Trophoblast cell (in vitro differentiated cells and primary cell): Measurements from ENCODE around the gene PATL2.
A peak's percentile ranks its signal among the peaks of the same experiment; 100 is the strongest.
"Not testable (repeated sequence)": the region's sequence is repeated elsewhere in the genome, so short reads cannot be mapped to it uniquely, and the experiment has no call there.

Experiments
- DNase-seq, 2 donors: peaks; one replicate each; pipeline ENCODE4 v3.0.0-alpha.2; 2016
- H2AFZ ChIP-seq: 2 replicates; pipeline ENCODE4 v1.6.1; 2013; ENCODE audit warnings: low read length, moderate library complexity, mild to moderate bottlenecking; ENCODE audit not compliant: insufficient read depth, poor library complexity
- H2AK5ac ChIP-seq: 2 replicates; pipeline ENCODE4 v1.6.1; 2013; ENCODE audit warnings: mild to moderate bottlenecking, low read length
- H2BK120ac ChIP-seq: 2 replicates; pipeline ENCODE4 v1.6.1; 2013; ENCODE audit warnings: low read length, mild to moderate bottlenecking, moderate library complexity; ENCODE audit not compliant: insufficient read depth, poor library complexity
- H2BK12ac ChIP-seq: 2 replicates; pipeline ENCODE4 v1.6.1; 2013; ENCODE audit warnings: mild to moderate bottlenecking, low read length, moderate library complexity
- H2BK5ac ChIP-seq: 2 replicates; pipeline ENCODE4 v1.6.1; 2013; ENCODE audit warnings: low read length, low read depth, moderate library complexity, mild to moderate bottlenecking; ENCODE audit not compliant: poor library complexity
- H3K14ac ChIP-seq: 2 replicates; pipeline ENCODE4 v1.6.1; 2013; ENCODE audit warnings: mild to moderate bottlenecking, low read length
- H3K18ac ChIP-seq: 2 replicates; pipeline ENCODE4 v1.6.1; 2013; ENCODE audit warnings: mild to moderate bottlenecking, low read length
- H3K23ac ChIP-seq: 2 replicates; pipeline ENCODE4 v1.6.1; 2013; ENCODE audit warnings: low read length
- H3K27ac ChIP-seq: 2 replicates; pipeline ENCODE4 v1.5.1; 2013; ENCODE audit warnings: low read depth, mild to moderate bottlenecking, inconsistent platforms, low read length, moderate library complexity
- H3K27me3 ChIP-seq: 2 replicates; pipeline ENCODE4 v1.6.1; 2013; ENCODE audit warnings: inconsistent platforms, mild to moderate bottlenecking, low read length, moderate library complexity; ENCODE audit not compliant: insufficient read depth
- H3K36me3 ChIP-seq, 2 experiments: 1 replicate in 1 of 2; 2 replicates in 1 of 2; pipeline ENCODE4 v1.6.1; 2013; ENCODE audit warnings: low read length in 2 of 2, mild to moderate bottlenecking in 2 of 2, moderate library complexity in 1 of 2; ENCODE audit not compliant: insufficient read depth in 2 of 2, control insufficient read depth in 1 of 2
- H3K4ac ChIP-seq: 2 replicates; pipeline ENCODE4 v1.6.1; 2013; ENCODE audit warnings: low read depth, mild to moderate bottlenecking, low read length, moderate library complexity
- H3K4me1 ChIP-seq, 2 experiments: 1 replicate in 1 of 2; 2 replicates in 1 of 2; pipeline ENCODE4 v1.6.1; 2013; ENCODE audit warnings: low read length in 2 of 2, mild to moderate bottlenecking in 2 of 2, moderate library complexity in 1 of 2; ENCODE audit not compliant: insufficient read depth in 2 of 2, control insufficient read depth in 1 of 2
- H3K4me2 ChIP-seq: 2 replicates; pipeline ENCODE4 v1.6.1; 2013; ENCODE audit warnings: inconsistent platforms, mild to moderate bottlenecking, low read length, moderate library complexity
- H3K4me3 ChIP-seq: 2 replicates; pipeline ENCODE4 v1.5.1; 2013; ENCODE audit warnings: mild to moderate bottlenecking, low read depth, low read length, inconsistent platforms
- H3K79me1 ChIP-seq: one replicate; pipeline ENCODE4 v1.6.1; 2013; ENCODE audit warnings: low read length
- H3K79me2 ChIP-seq: 2 replicates; pipeline ENCODE4 v1.6.1; 2013; ENCODE audit warnings: low read length, mild to moderate bottlenecking; ENCODE audit not compliant: control insufficient read depth, insufficient read depth, poor library complexity
- H3K9ac ChIP-seq: 2 replicates; pipeline ENCODE4 v1.6.1; 2013; ENCODE audit warnings: mild to moderate bottlenecking, low read length
- H3K9me3 ChIP-seq: 2 replicates; pipeline ENCODE4 v1.6.1; 2013; ENCODE audit warnings: low read depth, mild to moderate bottlenecking, control low read depth, inconsistent platforms, low read length; ENCODE audit not compliant: insufficient read depth
- H4K12ac ChIP-seq: 2 replicates; pipeline ENCODE4 v1.6.1; 2013; ENCODE audit warnings: low read depth, mild to moderate bottlenecking, low read length, moderate library complexity
- H4K8ac ChIP-seq: 2 replicates; pipeline ENCODE4 v1.6.1; 2013; ENCODE audit warnings: low read depth, mild to moderate bottlenecking, low read length, moderate library complexity
- H4K91ac ChIP-seq: one replicate; pipeline ENCODE4 v1.6.1; 2013; ENCODE audit warnings: low read depth, mild to moderate bottlenecking, low read length, moderate library complexity
- WGBS: extraction: QIAGEN DNeasy Blood & Tissue Kit; methylation state at CpG from one replicate; pipeline ENCODE4 v1.1.7; 2013; ENCODE audit warnings: missing lambda C conversion rate; ENCODE audit not compliant: insufficient read length, insufficient coverage; ENCODE audit errors: extremely low coverage; 5-methylcytosine and 5-hydroxymethylcytosine counted together

PATL2 gene

GRCh38 chr15:44729408-44730127, 18.4 kb upstream of the PATL2 start:
- no peaks in the 10 kb centered on the region for H3K27me3 ChIP-seq
- H3K18ac ChIP-seq = peak overlapping the region; percentile 68
- H3K4me3 ChIP-seq = peak overlapping the region; percentile 83
- H3K9me3 ChIP-seq = no peaks in the 10 kb centered on the region
- H3K27ac ChIP-seq = peak overlapping the region; percentile 18
- H2AFZ ChIP-seq = peak overlapping the region; percentile 86
- no peak overlapping the region for H3K23ac ChIP-seq
- H3K9ac ChIP-seq = peak overlapping the region; percentile 70
- H4K12ac ChIP-seq = peak overlapping the region; percentile 75
- H3K4me2 ChIP-seq = peak overlapping the region; percentile 85
- peak overlapping the region; percentile 29 for H2BK120ac ChIP-seq
- peak overlapping the region; percentile 92 for H4K8ac ChIP-seq
- H3K79me2 ChIP-seq = peaks cover 5% of the 10 kb centered on the region
- H3K79me1 ChIP-seq = peaks cover 11% of the 10 kb centered on the region
- H3K36me3 ChIP-seq = no peaks in the 10 kb centered on the region
- peak overlapping the region; percentile 82 for H3K14ac ChIP-seq
- H2BK5ac ChIP-seq = peak overlapping the region; percentile 44
- WGBS = no CpG with 5 or more reads among the region's 21 CpGs
- H3K4ac ChIP-seq = peak overlapping the region; percentile 61
- peak overlapping the region; percentile 52 for H2BK12ac ChIP-seq
- DNase-seq = no peak
- H4K91ac ChIP-seq = peak overlapping the region; percentile 76
- H3K4me1 ChIP-seq = peaks cover 2 to 7% of the 10 kb centered on the region in 2 experiments
- H2AK5ac ChIP-seq = no peak overlapping the region

GRCh38 chr15:44728576-44729407, 17.7 kb upstream of the PATL2 start:
- Histone ChIP-seq H4K91ac (peak overlapping the region; percentile 76), H2AFZ (peak overlapping the region; percentile 86), H2BK120ac (peak overlapping the region; percentile 73), H3K23ac (no peak overlapping the region), H3K79me2 (peaks cover 5% of the 10 kb centered on the region), H3K9me3 (no peaks in the 10 kb centered on the region), H4K8ac (peak overlapping the region; percentile 92), H3K4me2 (peak overlapping the region; percentile 85), H3K4ac (peak overlapping the region; percentile 61), H3K18ac (peak overlapping the region; percentile 68), H3K36me3 (no peaks in the 10 kb centered on the region), H3K14ac (peak overlapping the region; percentile 82), H3K27ac (peak overlapping the region; percentile 67), H2BK5ac (peak overlapping the region; percentile 43), H3K79me1 (peaks cover 11% of the 10 kb centered on the region), H3K27me3 (no peaks in the 10 kb centered on the region), H2BK12ac (peak overlapping the region; percentile 4), H4K12ac (peak overlapping the region; percentile 75), H3K4me1 (peaks cover 2 to 7% of the 10 kb centered on the region in 2 experiments), H2AK5ac (no peak overlapping the region), H3K9ac (peak overlapping the region; percentile 70), H3K4me3 (peak overlapping the region; percentile 83)
- peak; percentile 98 to 99 for DNase-seq
- WGBS = no CpG with 5 or more reads among the region's 36 CpGs

- Histone ChIP-seq H2BK5ac (peak overlapping the region; percentile 35), H4K8ac (peak overlapping the region; percentile 73), H4K91ac (peak overlapping the region; percentile 25), H3K4me2 (peak overlapping the region; percentile 85), H3K27ac (peak overlapping the region; percentile 67), H2AFZ (peak overlapping the region; percentile 58), H3K14ac (peak overlapping the region; percentile 63), H3K79me1 (peaks cover 11% of the 10 kb centered on the region), H2BK120ac (peak overlapping the region; percentile 73)
- not testable (repeated sequence) for DNase-seq, H3K4ac ChIP-seq, H3K4me3 ChIP-seq, H2BK12ac ChIP-seq, H3K27me3 ChIP-seq, H4K12ac ChIP-seq, H3K79me2 ChIP-seq, H2AK5ac ChIP-seq, H3K4me1 ChIP-seq, H3K18ac ChIP-seq, H3K9me3 ChIP-seq, H3K9ac ChIP-seq, H3K36me3 ChIP-seq, H3K23ac ChIP-seq
- WGBS = no CpG with 5 or more reads among the region's 5 CpGs
Observed at GRCh38 chr15:44728232-44728575, 17.1 kb upstream of the PATL2 start.

- no peak overlapping the region for H2BK120ac ChIP-seq
- no peak overlapping the region for H3K4ac ChIP-seq
- no peaks in the 10 kb centered on the region for H3K27me3 ChIP-seq
- H3K79me2 ChIP-seq = peaks cover 5% of the 10 kb centered on the region
- H4K91ac ChIP-seq = no peak overlapping the region
- H3K9ac ChIP-seq = no peak overlapping the region
- no peak overlapping the region for H3K18ac ChIP-seq
- no peak overlapping the region for H2AFZ ChIP-seq
- peak overlapping the region; percentile 85 for H2BK12ac ChIP-seq
- H3K79me1 ChIP-seq = peaks cover 11% of the 10 kb centered on the region
- no peak overlapping the region for H3K27ac ChIP-seq
- no peaks in the 10 kb centered on the region for H3K36me3 ChIP-seq
- H2BK5ac ChIP-seq = no peak overlapping the region
- no peak overlapping the region for H3K14ac ChIP-seq
- no peak overlapping the region for H3K4me3 ChIP-seq
- peaks cover 2 to 7% of the 10 kb centered on the region in 2 experiments for H3K4me1 ChIP-seq
- WGBS = no CpG with 5 or more reads among the region's 6 CpGs
- H3K4me2 ChIP-seq = no peak overlapping the region
- H4K12ac ChIP-seq = no peak overlapping the region
- no peak overlapping the region for H2AK5ac ChIP-seq
- no peak overlapping the region for H3K23ac ChIP-seq
- peak in 1 of 2 donors; percentile 20 for DNase-seq
- no peaks in the 10 kb centered on the region for H3K9me3 ChIP-seq
- no peak overlapping the region for H4K8ac ChIP-seq
Observed at GRCh38 chr15:44727485-44728231, 16.5 kb upstream of the PATL2 start.
